Testis (tissue), 3 donors: ENCODE results near the gene RBKS. TPM values are rescaled to one million over a fixed set of nuclear protein-coding genes. Genes with fewer than 3 reads are reported as not detected.

Experiments used
- DNase-seq: peaks from one replicate; pipeline ENCODE4 v3.0.0-alpha.2; 2019
- H3K27ac ChIP-seq, 2 donors: fragments of 200-600 bp; sonication (generic); one replicate each; pipeline ENCODE4 v1.5.1; 2019
- H3K27me3 ChIP-seq: fragments of 200-600 bp; sonication (generic); one replicate; pipeline ENCODE4 v1.5.1; 2019
- H3K36me3 ChIP-seq: fragments of 200-600 bp; sonication (generic); one replicate; pipeline ENCODE4 v1.5.1; 2017; ENCODE audit warnings: low read depth; ENCODE audit errors: missing control alignments
- H3K4me1 ChIP-seq: fragments of 200-600 bp; sonication (generic); one replicate; pipeline ENCODE4 v1.5.1; 2019
- H3K4me3 ChIP-seq, 2 donors: fragments of 200-600 bp; sonication (generic); one replicate each; pipeline ENCODE4 v1.5.1; 2017 to 2019
- H3K9me3 ChIP-seq: fragments of 200-600 bp; sonication (generic); one replicate; pipeline ENCODE4 v1.5.1; 2017
- CTCF ChIP-seq, 3 experiments: fragments of 450-650 bp in 2 of 3; fragments of 200-600 bp in 1 of 3; sonication (generic) in 1 of 3; IDR thresholded peaks; one replicate each; pipeline ENCODE4 v1.5.1; 2016 to 2019; ENCODE audit warnings: antibody characterized with exemption in 3 of 3, mild to moderate bottlenecking in 2 of 3, moderate library complexity in 1 of 3
- POLR2A ChIP-seq: fragments of 450-650 bp; IDR thresholded peaks from one replicate; pipeline ENCODE4 v1.6.1; 2017; ENCODE audit warnings: antibody characterized with exemption, mild to moderate bottlenecking, moderate library complexity
- WGBS, 2 donors: methylation state at CpG; one replicate each; pipeline ENCODE4 v1.1.5; 2018; 5-methylcytosine and 5-hydroxymethylcytosine counted together
- intact Hi-C: fragments of 100-400 bp; cut with DNase I; formaldehyde crosslinking; loops from one replicate; pipeline ENCODE4 v1.15.1; 2023; ENCODE audit warnings: low total_unique reads
- polyA plus RNA-seq: library from polyadenylated mRNA; stranded (reverse); fragments of 350-450 nt; fragmentation: Illumina TruSeq; extraction: RNeasy Lipid Tissue Mini Kit (QIAGEN cat#74804); gene quantifications from one replicate; pipeline ENCODE4 v1.2.3, GENCODE V29; 2014; ENCODE audit warnings: low read depth, low replicate concordance; ENCODE audit not compliant: insufficient read depth
- total RNA-seq, 2 donors: library from RNA; depleted of rRNA; stranded (reverse); fragments of >200 nt; gene quantifications; one replicate each; pipeline ENCODE4 v1.2.3, GENCODE V29; 2016

The RBKS gene
- total and polyA plus RNA-seq, 3 donors from 2014 or later = 6.1 to 18.4 (median 6.3) TPM

- intact Hi-C loops = no loop called here
- Histone ChIP-seq H3K27me3 (no peaks in the 10 kb centered on the region), H3K4me3 (no peak overlapping the region), H3K27ac (no peak overlapping the region), H3K36me3 (no peaks in the 10 kb centered on the region), H3K4me1 (no peaks in the 10 kb centered on the region), H3K9me3 (no peaks in the 10 kb centered on the region)
- TF ChIP-seq CTCF (IDR thresholded peaks at IDR 0.05) = no peak
- no peak for TF ChIP-seq POLR2A
- DNase-seq = no peak
- 80 to 87% methylated on average over 2 of the region's 2 CpGs for WGBS, 2 donors
Observed at GRCh38 chr2:27878825-27879224, 11.4 kb downstream of the RBKS start.

- Histone ChIP-seq H3K36me3 (no peaks in the 10 kb centered on the region), H3K4me3 (no peak overlapping the region), H3K27me3 (no peaks in the 10 kb centered on the region), H3K9me3 (no peaks in the 10 kb centered on the region), H3K27ac (no peak overlapping the region), H3K4me1 (no peaks in the 10 kb centered on the region)
- TF ChIP-seq CTCF (IDR thresholded peaks at IDR 0.05) (no peak), POLR2A (no peak)
- intact Hi-C loops = no loop called here
- 48 to 54% methylated on average over 9 of the region's 9 CpGs for WGBS, 2 donors
- no peak for DNase-seq
Observed at GRCh38 chr2:27875089-27875881, 14.9 kb downstream of the RBKS start.

GRCh38 chr2:27873091-27873490 is 17.1 kb downstream of the RBKS start:
- H3K27me3 ChIP-seq = no peaks in the 10 kb centered on the region
- 61 to 69% methylated on average over 1 of the region's 1 CpG for WGBS, 2 donors
- no peak for DNase-seq
- no peaks in the 10 kb centered on the region for H3K4me1 ChIP-seq
- TF ChIP-seq CTCF (IDR thresholded peaks at IDR 0.05) (no peak), POLR2A (no peak)
- H3K4me3 ChIP-seq = no peak overlapping the region
- intact Hi-C loops = no loop called here
- no peaks in the 10 kb centered on the region for H3K36me3 ChIP-seq
- H3K9me3 ChIP-seq = no peaks in the 10 kb centered on the region
- H3K27ac ChIP-seq = no peak overlapping the region

- 80 to 96% methylated on average over 1 to 3 of the region's 3 CpGs for WGBS, 2 donors
- intact Hi-C loops = no loop called here
- Histone ChIP-seq H3K4me3 (no peak overlapping the region), H3K27me3 (no peaks in the 10 kb centered on the region), H3K36me3 (no peaks in the 10 kb centered on the region), H3K4me1 (no peaks in the 10 kb centered on the region), H3K27ac (no peak overlapping the region), H3K9me3 (no peaks in the 10 kb centered on the region)
- DNase-seq = no peak
- TF ChIP-seq POLR2A (no peak), CTCF (IDR thresholded peaks at IDR 0.05) (no peak)
Observed at GRCh38 chr2:27871802-27872201, 18.4 kb downstream of the RBKS start.

- 91 to 95% methylated on average over 3 of the region's 3 CpGs for WGBS, 2 donors
- TF ChIP-seq CTCF (IDR thresholded peaks at IDR 0.05) = no peak
- no peak for TF ChIP-seq POLR2A
- no peaks in the 10 kb centered on the region for H3K9me3 ChIP-seq
Observed at GRCh38 chr2:27870724-27871123, 19.5 kb downstream of the RBKS start.

More at GRCh38 chr2:27870724-27871123, 19.5 kb downstream of the RBKS start:
- Histone ChIP-seq H3K27me3 (no peaks in the 10 kb centered on the region), H3K4me3 (no peak overlapping the region), H3K27ac (no peak overlapping the region), H3K36me3 (no peaks in the 10 kb centered on the region), H3K4me1 (no peaks in the 10 kb centered on the region)
- intact Hi-C loops = no loop called here
- no peak for DNase-seq
